Hepatocyte (in vitro differentiated cells): ENCODE results near the gene CDK11B.

Experiments used
- EZH2 ChIP-seq: fragments of 200-600 bp; sonication (generic); IDR thresholded peaks from 2 replicates; pipeline ENCODE4 v1.6.1; 2016; ENCODE audit warnings: antibody characterized with exemption, mild to moderate bottlenecking, borderline replicate concordance
- TF ChIP-seq, protein P1 (sequence below): fragments of 200-600 bp; sonication (generic); IDR thresholded peaks from 2 replicates; pipeline ENCODE4 v1.5.1; 2016; ENCODE audit warnings: antibody characterized with exemption, mild to moderate bottlenecking; ENCODE audit not compliant: poor library complexity

DNA sequence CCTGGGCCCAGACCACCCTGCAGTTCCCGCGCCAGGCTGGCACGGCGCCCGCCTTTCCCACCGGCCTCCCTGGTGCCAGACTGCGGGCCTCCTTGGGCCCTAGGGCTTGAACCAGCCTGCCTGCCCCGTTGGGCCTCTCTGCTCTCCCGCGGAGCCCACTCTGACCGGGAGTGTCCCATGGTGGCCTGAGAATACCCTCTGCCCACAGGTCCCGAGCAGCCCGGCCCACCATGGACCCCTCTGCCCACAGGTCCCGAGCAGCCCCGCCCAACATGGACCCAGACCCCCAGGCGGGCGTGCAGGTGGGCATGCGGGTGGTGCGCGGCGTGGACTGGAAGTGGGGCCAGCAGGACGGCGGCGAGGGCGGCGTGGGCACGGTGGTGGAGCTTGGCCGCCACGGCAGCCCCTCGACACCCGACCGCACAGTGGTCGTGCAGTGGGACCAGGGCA lies 35.6 kb downstream of the CDK11B start:
- TF ChIP-seq, protein P1, sequence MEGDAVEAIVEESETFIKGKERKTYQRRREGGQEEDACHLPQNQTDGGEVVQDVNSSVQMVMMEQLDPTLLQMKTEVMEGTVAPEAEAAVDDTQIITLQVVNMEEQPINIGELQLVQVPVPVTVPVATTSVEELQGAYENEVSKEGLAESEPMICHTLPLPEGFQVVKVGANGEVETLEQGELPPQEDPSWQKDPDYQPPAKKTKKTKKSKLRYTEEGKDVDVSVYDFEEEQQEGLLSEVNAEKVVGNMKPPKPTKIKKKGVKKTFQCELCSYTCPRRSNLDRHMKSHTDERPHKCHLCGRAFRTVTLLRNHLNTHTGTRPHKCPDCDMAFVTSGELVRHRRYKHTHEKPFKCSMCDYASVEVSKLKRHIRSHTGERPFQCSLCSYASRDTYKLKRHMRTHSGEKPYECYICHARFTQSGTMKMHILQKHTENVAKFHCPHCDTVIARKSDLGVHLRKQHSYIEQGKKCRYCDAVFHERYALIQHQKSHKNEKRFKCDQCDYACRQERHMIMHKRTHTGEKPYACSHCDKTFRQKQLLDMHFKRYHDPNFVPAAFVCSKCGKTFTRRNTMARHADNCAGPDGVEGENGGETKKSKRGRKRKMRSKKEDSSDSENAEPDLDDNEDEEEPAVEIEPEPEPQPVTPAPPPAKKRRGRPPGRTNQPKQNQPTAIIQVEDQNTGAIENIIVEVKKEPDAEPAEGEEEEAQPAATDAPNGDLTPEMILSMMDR, result no peak
- no peak for TF ChIP-seq EZH2
